Measurements from ENCODE around the gene CIZ1. TPM values are rescaled to one million over a fixed set of nuclear protein-coding genes. Genes with fewer than 3 reads are reported as not detected.

CIZ1 gene
- total and polyA plus RNA-seq, 2 of the 13 experiments (the other 11 are each of a cell fraction or from before 2014, with no cell fraction given), result 30.6 to 50.3 TPM

DNA sequence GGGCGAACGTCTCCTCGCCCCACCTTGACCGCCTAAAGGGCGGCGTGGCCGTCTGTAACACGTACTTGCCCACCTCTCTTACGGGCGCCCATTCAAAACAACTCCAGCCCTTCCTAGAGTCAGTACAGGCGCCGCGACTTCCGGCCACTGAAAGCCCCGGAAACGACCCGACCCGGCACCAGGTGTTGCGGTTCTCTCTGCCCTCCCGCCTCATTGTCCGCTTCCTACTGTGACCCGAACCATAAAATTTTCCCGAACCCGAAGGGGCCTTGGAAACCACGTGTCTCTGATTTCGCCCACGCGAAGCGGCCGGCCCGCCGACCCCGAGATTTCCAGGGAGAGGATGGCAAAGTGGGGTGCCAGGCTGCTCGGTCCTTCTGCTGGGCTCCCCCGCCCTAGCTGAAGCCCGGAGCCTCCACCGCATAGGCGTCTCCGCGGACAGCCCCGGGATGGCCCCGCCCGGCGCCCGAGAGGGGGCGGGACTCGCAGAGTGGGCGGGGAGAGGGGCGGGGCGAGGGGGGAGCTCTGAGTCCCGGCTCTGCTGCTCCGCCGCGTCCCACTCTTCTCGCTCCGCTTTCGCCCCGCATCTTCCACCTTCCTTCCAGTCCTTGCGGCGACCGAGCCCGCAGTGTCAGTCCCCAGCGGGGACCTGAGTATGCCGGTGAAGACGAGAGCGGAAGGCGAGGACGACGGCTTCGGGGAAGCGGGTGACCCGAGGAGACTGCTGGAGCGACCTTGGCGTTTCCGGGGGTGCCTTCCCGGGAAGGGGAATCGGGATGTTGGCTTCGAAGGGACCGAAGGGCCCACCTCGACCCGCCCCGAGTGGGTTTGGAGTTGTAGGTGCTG, 63.2 kb downstream of the CIZ1 start (continued):
- TF ChIP-seq PRDM15 (CRISPR knock-in tag; IDR thresholded peaks at IDR 0.05), result no peak
- no peak for TF ChIP-seq NFATC3 (CRISPR knock-in tag; IDR thresholded peaks at IDR 0.05)
- TF ChIP-seq RXRA (CRISPR knock-in tag; IDR thresholded peaks at IDR 0.05), result peak; percentile 39; the same call in 1 of the 2 replicates
- peak; percentile 63 for TF ChIP-seq KDM5B (CRISPR knock-in tag; IDR thresholded peaks at IDR 0.05; ENCODE audit: borderline replicate concordance)
- no peak for TF ChIP-seq NR2F1 (CRISPR knock-in tag; IDR thresholded peaks at IDR 0.05)
- TF ChIP-seq ZNF543 (CRISPR knock-in tag; IDR thresholded peaks at IDR 0.05), result peak; percentile 51
- TF ChIP-seq ZNF776 (CRISPR knock-in tag; IDR thresholded peaks at IDR 0.05), result no peak; the same call in 1 of the 2 replicates
- TF ChIP-seq DR1 (CRISPR knock-in tag; IDR thresholded peaks at IDR 0.05), result no peak
- no peak for TF ChIP-seq TOPORS (CRISPR knock-in tag; IDR thresholded peaks at IDR 0.05)
- TF ChIP-seq PITX1 (CRISPR knock-in tag; IDR thresholded peaks at IDR 0.05), result no peak
- TF ChIP-seq NAIF1 (CRISPR knock-in tag; IDR thresholded peaks at IDR 0.05; ENCODE audit: borderline replicate concordance), result no peak
- 0 out of 2 replicates have a peak, but pooled peaks have one; percentile 62 for TF ChIP-seq ZFP82 (CRISPR knock-in tag; IDR thresholded peaks at IDR 0.05; ENCODE audit: borderline replicate concordance)
- TF ChIP-seq ZBTB42 (CRISPR knock-in tag; IDR thresholded peaks at IDR 0.05), result no peak
- no peak for TF ChIP-seq HMGA1 (CRISPR knock-in tag; conservative IDR thresholded peaks at IDR 0.05)
- no peak for TF ChIP-seq ZNF382 (CRISPR knock-in tag; IDR thresholded peaks at IDR 0.05; ENCODE audit: borderline replicate concordance)
- no peak for TF ChIP-seq ZBTB39 (CRISPR knock-in tag; IDR thresholded peaks at IDR 0.05)
- TF ChIP-seq ZNF747 (CRISPR knock-in tag; IDR thresholded peaks at IDR 0.05; ENCODE audit: borderline replicate concordance), result no peak; the same call in 1 of the 2 replicates
- no peak for TF ChIP-seq GTF3A (CRISPR knock-in tag; conservative IDR thresholded peaks at IDR 0.05)
- no peak for TF ChIP-seq ZBTB7B (CRISPR knock-in tag; IDR thresholded peaks at IDR 0.05)
- no peak for TF ChIP-seq ZNF772 (CRISPR knock-in tag; IDR thresholded peaks at IDR 0.05)
- TF ChIP-seq FOXO1 (CRISPR knock-in tag; IDR thresholded peaks at IDR 0.05), result 0 out of 2 replicates have a peak, but pooled peaks have one; percentile 38
- TF ChIP-seq NCOA5 (CRISPR knock-in tag; IDR thresholded peaks at IDR 0.05), result no peak
- peak; percentile 57; the same call in 1 of the 2 replicates for TF ChIP-seq SP5 (CRISPR knock-in tag; IDR thresholded peaks at IDR 0.05; ENCODE audit: borderline replicate concordance, low read depth)

Data from HepG2 (cell line).